COLO668 (cell line): ENCODE data around the gene PDZD2.

Experiments
- DNase-seq: peaks from one replicate; lab custom pipeline; 2025; ENCODE audit not compliant: unreplicated experiment; lab: John Stamatoyannopoulos, UW

Gene PDZD2

GRCh38 chr5:31637851-31638250 lies 1.1 kb upstream of the PDZD2 start:
- no peak for DNase-seq

DNA sequence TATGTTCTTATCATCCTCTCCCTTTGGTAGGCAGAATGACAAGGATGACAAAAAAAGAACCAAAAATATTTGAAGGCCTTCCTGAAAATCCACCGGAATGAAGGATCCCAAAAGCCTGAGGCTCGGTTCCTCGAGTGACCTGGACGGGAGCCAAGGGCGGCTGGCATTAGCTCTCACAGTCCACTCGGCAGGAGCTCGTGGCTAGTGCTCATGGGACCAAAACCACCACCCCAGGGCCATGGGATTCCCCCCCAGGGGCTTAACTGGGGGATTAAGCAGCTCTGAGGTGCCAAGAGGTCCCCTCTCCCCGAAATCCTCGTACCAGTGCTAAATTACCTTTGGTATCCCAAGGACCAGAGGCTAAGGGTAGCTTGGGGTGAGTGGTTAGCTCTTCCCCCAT lies 586 bp upstream of the PDZD2 start:
- no peak for DNase-seq

GRCh38 chr5:31639481-31640411 lies 815 bp downstream of the PDZD2 start:
- DNase-seq = no peak

GRCh38 chr5:31640573-31640972 lies 1.6 kb downstream of the PDZD2 start:
- no peak for DNase-seq

- no peak for DNase-seq
These were observed 2.1 kb downstream of the PDZD2 start for GRCh38 chr5:31641059-31641458.

DNA sequence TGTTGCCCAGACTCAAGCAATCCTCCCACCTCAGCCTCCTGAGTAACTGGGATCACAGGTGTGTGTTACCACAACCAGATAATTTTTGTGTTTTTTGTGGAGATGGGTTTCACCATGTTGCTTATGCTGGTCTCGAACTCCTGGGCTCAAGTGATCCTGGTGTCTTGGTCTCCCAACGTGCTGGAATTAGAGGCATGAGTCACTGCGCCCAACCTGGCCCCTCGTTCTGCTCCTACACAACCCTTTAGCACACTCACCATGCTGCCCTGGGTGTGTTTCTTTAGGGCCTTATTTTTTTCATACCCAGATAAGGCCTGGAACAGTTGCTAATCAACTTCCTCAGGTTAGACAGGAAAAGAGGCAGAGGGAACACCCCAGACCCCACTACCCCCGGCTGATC lies 2.6 kb downstream of the PDZD2 start:
- DNase-seq = no peak

GRCh38 chr5:31645420-31646081 lies 6.6 kb downstream of the PDZD2 start:
- no peak for DNase-seq

- no peak for DNase-seq
These were observed 9.4 kb downstream of the PDZD2 start for GRCh38 chr5:31648326-31648725.

GRCh38 chr5:31651241-31651640 lies 12.3 kb downstream of the PDZD2 start:
- DNase-seq = no peak

- DNase-seq = no peak
These were observed 16.6 kb downstream of the PDZD2 start for GRCh38 chr5:31655491-31655890.

- DNase-seq = no peak
These were observed 17.9 kb downstream of the PDZD2 start for GRCh38 chr5:31656806-31657205.

- DNase-seq = no peak
These were observed 18.5 kb downstream of the PDZD2 start for GRCh38 chr5:31657315-31657979.

GRCh38 chr5:31661257-31661656 lies 22.3 kb downstream of the PDZD2 start:
- DNase-seq = no peak

- no peak for DNase-seq
These were observed 24.6 kb downstream of the PDZD2 start for GRCh38 chr5:31663519-31663918.

DNA sequence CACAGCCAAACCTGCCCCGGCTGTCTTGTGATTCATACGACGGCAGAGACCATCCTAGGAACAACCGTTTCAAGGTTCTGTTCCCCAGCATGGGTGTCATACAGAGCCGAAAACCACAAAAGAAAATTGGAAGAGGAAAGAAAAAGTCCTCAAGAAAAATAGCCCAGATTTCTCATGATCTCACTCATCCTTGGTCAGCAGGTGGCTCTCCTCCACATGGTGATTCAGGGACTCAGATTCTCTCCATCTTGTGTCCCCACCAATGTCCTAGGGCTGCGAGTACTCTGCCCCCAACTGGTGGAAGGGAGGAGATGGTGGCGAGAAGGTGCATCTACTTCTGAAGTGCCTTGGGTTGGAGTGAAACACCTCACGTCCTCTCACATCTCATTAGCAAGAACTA lies 25.6 kb downstream of the PDZD2 start:
- DNase-seq = no peak

- no peak for DNase-seq
These were observed 32.4 kb downstream of the PDZD2 start for GRCh38 chr5:31671339-31671741.

- no peak for DNase-seq
These were observed 35.5 kb downstream of the PDZD2 start for GRCh38 chr5:31674371-31674951.

DNA sequence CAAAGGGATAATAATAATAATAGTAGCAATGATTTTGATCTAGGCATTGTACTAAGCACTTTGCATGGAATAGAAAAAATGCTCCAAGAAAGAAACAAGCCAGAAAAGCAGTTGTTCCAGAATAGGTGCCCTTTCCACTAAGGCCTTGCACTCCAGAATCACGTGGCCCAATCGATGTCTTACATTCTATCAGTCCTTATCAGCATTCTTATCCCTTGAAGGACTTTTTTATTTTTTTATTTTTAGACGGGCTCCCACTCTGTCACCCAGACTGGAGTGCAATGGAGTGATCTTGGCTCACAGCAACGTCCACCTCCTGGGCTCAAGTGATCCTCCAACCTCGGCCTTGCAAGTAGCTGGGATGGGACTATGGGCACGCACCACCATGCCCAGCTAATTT lies 36.5 kb downstream of the PDZD2 start:
- no peak for DNase-seq

DNA sequence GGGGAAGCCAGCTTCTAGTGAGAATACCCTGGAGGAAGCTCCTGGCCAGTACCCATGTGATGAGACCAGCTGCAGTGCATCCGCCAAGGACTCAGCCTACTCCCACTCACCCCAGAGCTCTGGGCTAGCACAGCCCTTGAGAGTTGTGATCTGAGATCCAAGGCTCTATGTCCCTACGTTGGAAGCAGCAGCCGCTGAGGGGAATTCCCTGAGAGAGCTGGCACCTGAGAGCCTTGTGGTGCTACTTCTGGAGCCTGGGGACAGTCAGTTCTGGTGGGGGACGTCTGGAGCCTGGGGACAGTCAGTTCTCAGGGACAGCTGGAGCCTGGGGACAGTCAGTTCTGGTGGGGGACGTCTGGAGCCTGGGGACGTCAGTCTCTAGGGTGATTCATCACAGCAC lies 39.2 kb downstream of the PDZD2 start:
- no peak for DNase-seq

DNA sequence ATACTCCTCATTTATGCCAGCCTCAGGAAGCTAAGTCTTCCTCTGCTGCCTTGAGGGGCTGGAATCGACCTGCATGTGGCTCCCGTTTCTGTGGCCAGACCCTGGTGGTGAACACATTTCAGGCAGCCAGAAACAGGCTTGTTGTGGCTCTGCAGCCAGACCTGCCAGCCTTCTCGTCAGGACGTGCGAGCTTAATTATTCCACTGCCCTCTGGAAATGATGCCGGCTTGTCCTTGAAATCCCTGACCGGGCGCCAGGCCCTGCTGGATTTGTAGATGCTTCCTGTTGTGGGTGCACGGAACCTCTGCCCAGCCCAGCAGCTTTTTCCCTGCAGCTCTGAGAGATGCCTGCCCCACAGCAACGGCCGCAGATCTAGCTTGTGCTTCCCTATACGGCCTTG lies 41.6 kb downstream of the PDZD2 start:
- no peak for DNase-seq

- DNase-seq = no peak
These were observed 43.1 kb downstream of the PDZD2 start for GRCh38 chr5:31682025-31682424.

DNA sequence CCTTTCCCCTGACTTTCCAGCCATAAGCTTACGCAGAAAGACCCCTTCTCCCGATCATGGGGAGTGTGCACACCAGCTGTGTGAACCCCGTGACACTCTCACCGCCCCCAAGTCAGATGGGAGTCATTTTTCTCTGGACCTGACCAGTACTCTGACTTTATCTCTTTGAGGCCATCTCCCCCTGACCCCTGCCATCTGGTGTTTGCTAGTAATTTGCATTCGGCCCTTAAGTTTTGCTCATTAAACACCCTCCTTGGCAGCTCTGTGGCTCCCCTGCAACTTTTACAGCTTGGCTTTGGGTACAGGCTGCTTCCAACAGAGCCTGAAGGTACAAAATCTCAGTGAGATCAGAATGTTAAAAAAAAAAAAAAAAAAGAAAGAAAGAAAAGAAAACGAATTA lies 43.9 kb downstream of the PDZD2 start:
- no peak for DNase-seq
